Stimulated activated CD8-positive, alpha-beta memory T cell treated with anti-CD3 and anti-CD28 coated beads, Interleukin-15, amount 100 ng/mL, for 48 hours (primary cell): ENCODE results near the gene LYAR.
A peak's percentile ranks its signal among the peaks of the same experiment; 100 is the strongest.
"Not testable (repeated sequence)": the region's sequence is repeated elsewhere in the genome, so short reads cannot be mapped to it uniquely, and the experiment has no call there.

Experiments used
- DNase-seq, 2 donors: peaks; one replicate each; pipeline ENCODE4 v3.0.0-alpha.2; 2020; ENCODE audit warnings: low read depth in 2 of 2

LYAR gene

DNA sequence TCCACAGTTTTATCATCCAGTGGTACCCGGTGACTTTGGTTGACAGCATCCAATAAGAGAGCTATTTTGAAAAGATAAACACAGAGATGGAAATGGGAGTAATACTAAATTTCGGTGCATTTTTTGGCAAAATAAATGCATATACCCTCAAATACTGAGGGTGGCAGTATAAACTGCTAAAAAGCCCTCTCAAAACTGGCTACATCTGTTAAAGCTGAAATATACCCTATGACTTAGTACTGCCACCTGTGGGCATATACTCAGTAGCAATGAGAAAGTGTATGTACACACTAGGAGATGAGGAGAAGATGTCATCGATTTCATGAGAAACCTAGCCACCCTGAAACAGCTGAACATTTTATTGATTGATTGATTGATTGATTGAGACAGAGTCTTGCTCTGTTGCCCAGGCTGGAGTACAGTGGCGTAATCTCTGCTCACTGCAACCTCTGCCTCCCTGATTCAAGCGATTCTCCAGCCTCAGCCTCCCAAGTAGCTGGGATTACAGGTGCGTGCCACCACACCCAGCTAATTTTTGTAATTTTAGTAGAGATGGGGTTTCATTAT is 29.7 kb downstream of the LYAR start:
- no peak for DNase-seq

DNA sequence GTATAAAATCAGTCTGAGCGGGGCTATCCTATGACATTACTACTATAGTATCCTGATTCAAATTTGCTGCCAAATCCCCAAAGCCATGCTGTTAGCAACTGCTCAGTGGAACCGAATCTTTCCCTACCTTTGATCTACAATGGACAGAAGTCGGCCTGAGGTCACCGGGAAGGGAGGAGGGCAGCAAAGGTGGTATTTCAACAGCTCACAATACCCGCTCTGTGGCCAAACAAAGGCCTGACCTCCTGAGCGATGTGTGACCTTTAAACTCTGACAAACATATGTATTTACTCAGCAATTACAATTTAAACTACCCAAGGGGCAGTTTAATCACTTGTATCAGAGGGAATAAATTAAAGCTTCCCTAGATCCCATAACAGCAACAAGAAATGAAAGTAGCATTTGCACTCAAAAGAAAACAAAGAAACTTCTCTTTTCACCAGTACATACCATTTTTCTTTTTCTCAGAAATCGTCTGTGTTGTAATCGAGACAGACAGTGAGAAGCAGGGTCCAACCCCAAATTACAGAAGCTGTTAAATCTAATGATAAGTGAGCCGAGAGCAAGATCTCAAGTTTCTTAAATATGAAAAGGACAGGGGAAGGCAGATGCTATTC is 30.4 kb downstream of the LYAR start:
- DNase-seq: no peak

DNA sequence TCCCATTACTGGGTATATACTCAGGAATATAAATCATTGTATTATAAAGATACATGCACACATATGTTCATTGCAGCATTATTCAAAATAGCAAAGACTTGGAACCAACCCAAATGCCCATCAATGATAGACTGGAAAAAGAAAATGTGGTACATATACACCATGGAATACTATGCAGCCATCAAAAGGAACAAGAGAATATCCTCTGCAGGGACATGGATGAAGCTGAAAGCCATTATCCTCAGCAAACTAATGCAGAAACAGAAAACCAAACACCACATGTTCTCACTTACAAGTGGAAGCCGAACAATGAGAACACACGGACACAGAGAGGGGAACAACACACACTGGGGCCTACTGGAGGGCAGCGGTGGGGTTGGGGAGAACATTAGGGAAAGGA is 32.2 kb downstream of the LYAR start:
- not testable (repeated sequence) for DNase-seq

DNA sequence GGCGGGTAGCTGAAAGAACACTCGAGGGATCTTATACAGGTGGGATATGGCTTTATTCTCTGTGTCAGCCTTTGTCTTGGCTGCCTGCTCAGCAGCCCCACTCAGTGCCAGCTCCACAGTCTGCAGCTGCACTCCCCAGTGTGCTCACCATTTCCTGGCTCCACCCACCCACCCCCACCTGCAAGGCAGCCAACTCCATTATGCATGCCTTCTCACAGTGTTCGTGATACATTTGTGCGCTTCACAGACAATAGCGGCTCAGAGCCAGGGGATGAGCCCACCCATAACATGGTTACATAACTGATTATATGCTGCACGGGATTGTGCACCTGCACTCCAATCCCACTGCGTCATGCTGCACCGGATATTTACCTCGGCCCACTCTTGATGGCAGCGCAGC is 33.2 kb downstream of the LYAR start:
- no peak for DNase-seq

DNA sequence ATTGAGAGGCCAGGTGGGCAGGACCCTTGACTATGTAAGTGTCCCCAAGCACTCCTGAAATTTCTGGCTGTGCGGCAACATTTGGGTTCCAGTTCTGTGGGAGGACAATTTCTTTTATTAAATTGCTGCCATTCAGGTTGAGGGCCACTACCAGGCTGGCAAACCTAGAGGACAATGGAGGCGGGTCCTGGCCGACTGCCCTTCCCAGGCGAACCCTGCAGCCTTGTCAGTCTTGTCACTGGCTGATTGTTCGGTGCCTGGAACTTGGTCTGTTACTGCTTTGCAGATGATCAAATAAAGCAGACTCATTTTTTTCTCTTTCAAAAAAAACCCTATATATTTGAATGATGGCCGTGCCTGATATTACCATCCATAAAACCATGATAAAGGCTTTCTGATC is 35.3 kb downstream of the LYAR start:
- no peak for DNase-seq

DNA sequence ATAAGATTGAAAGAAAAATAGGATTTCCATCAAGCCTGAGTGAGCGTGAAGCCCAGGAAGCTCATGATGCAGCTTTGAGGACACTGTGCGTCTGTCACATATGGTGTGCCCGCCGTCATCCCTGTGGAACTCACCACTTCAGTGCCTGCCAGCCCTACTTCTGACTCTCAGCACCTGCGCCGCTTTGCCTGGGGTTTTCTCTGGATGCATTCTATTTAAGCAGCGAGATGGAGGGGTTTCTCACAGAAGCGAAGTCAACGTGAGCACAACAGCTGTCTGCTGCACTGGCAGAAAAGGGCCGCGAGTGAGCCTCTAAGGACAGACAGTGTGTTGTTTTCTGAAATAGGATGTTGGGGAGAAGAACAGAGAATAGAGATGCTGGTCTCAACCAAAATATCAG is 35.8 kb downstream of the LYAR start:
- no peak for DNase-seq

DNA sequence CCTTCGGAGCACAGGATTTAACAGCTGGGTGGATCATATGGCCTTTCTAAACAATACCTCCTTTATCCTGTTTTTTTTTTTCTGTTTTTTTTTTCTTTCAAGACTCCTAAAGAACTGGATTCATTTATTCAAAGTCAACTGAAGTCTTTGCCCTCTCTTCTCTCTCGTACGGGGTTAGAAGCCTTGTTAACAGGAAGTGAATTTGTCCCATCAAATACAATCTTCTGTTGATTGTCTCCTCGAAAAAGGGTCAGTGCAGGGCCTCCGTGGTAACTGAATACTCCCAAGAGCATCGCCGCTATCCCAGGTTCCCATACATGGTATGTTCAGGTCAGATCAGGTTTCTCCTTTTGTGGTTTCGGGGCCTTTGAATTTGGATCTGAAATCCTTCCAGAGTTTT is 40.1 kb downstream of the LYAR start:
- DNase-seq: no peak

DNA sequence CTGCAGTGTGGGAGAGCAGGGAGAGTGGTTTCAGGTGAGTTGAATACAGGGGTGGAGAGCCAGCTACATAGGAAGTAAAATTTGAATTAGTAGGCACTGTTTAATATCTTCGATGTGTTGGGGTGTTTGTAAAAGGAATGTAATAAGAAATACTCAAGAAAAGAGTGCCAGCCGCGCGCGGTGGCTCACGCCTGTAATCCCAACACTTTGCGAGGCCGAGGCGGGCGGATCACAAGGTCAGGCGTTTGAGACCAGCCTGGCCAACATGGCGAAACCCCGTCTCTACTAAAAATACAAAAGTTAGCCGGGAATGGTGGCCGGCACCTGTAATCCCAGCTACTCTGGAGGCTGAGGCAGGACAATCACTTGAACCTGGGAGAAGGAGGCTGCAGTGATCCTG is 40.6 kb downstream of the LYAR start:
- DNase-seq: not testable (repeated sequence)

DNA sequence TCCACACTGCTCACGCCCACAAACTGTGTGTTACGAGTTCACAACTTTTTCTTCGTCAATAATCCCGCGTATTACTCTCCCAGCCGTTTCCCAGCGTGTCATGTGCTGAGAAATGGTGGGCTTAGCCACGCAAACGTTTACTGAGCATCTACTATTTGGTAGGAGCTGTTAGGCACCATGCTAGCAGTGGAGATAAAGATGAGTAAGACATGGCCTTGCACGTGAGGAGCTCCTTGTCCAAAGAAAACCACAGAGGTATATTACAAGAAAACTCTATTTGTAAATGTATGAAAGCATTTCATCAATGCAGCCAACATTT is 41.1 kb downstream of the LYAR start:
- no peak for DNase-seq

DNA sequence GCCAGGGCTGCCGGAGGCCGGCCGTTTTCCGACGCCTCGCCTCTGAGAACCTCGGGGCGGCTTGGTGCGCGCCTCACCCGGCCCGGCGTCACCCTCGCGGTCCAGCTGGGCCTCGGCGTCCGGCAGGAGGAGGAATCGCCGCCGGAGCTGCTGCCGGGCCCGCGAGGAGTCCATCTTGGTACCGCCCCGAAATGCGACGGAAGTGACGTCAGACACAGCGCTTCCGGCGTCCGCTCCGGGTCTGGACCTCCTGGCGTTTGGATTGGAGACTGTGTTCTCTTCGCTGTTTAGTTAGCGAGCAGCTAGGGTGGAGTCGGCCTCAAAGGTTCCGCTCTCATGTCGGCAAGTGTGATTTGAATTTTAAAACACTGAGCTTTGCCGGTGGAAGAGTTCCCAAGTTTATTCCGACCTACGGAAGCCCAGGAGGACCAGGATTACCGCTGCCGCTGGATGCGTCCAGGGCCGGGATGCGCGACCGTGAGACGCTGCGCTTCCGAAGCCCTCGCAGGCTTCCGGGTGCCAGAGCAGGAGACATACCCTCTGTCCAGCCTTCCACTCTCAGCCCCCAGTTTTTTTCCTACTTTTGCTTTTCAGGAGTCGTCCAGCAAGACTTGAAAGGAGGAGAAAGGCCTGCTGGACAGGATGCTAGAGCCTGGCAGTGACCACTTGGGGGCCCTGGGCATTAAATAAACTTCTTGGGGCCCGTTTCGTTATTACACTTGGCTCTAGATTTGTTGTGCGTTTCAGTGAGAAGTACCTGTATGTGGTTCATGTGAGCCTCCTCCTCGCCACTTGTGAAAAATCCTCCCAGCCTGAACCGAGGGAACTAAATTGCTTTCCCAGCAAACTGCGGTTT is 41.7 kb downstream of the LYAR start, which contains the start of gene TMEM128:
Gene TMEM128, minus strand, starts transcription at position 195 of the 856 bp plus-strand sequence. Its CDS starts 21 bp downstream, at position 174.
- DNase-seq: peak; percentile 86

DNA sequence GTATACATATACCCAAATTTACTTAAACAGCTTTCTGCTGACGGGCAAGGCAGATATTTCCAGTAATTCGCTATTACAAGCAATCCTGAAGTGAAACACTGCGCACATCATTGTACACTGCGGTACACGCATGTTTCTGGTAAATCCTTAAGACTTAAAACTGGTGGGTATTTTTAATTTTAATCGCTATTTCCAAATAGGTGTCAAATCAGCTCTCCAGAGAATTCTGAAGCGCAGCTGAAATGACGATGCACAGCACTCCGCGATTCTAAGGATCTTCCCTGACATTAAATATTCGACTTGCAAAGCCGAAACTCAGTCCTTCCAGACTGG is 42.3 kb downstream of the LYAR start:
- DNase-seq: no peak

DNA sequence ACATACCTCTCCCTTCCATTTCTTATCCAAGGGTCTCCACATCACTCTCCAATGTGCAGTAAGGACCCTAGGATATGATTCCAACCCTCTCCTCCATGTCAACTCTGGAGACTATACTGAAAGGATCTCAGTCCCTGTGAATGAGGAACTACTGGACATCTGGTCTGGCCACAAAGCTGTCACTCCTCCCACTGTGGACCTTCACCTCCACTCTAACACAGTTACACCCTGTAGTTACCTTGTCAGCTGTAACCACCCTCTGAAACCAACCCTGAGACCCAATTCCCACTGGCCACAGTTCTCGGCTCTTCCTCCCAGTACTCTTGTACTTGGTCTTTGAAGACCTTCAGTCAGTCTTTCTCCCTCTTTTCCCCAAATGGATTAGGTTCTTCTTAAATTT is 44.8 kb downstream of the LYAR start:
- DNase-seq: no peak

DNA sequence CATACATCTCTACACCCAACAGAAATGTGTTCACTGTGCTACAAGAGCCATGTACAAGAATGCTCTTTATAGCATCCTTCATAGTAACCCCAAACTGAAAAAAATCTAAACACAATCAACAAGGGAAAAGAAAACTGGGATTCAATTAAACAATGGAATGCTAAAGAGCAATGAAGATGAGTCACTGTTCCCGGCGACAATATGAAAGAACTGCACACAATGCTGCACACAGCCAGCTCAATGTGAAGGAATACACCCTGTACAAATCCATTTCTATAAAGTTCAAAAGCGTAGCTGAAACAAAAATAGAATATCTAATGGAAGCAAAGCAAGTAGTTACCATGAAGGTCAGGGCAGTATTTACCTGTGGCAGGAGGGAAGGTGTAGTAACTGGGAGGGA is 50.4 kb downstream of the LYAR start:
- DNase-seq: not testable (repeated sequence)

DNA sequence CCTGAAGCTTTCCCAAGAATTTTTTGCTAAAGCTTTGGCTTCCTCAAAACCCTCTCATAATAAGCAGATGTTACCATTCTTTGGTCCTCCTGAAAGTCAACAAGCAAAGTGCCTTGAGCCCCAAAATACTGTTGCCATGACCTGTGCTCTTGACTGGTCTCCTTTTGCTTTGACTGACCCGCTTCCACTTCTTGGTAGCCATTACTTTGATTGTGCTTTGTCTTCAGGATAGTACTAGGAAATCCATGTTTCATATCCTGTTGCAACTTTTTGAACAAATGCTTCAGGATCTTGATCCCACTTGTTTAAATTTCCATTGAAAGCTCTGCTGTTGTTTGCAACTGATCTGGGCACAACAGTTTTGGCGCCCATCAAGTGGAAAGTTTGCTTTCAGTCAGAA is 56.3 kb downstream of the LYAR start:
- DNase-seq: no peak

DNA sequence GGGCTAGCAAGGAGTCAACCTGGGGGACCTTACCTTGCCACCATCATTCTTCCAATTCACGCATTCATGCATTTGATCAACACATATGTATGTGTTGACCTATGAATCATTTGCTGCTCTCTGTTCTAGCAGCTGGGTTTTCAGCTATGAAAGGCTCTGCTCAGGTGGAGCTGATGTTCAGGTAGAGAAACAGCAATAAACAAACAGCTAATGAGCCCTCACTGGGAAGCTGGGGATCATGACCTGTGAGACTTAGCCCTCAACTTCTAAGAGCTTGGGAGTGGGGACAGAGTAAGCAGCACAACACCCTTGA is 61.6 kb downstream of the LYAR start:
- no peak for DNase-seq

DNA sequence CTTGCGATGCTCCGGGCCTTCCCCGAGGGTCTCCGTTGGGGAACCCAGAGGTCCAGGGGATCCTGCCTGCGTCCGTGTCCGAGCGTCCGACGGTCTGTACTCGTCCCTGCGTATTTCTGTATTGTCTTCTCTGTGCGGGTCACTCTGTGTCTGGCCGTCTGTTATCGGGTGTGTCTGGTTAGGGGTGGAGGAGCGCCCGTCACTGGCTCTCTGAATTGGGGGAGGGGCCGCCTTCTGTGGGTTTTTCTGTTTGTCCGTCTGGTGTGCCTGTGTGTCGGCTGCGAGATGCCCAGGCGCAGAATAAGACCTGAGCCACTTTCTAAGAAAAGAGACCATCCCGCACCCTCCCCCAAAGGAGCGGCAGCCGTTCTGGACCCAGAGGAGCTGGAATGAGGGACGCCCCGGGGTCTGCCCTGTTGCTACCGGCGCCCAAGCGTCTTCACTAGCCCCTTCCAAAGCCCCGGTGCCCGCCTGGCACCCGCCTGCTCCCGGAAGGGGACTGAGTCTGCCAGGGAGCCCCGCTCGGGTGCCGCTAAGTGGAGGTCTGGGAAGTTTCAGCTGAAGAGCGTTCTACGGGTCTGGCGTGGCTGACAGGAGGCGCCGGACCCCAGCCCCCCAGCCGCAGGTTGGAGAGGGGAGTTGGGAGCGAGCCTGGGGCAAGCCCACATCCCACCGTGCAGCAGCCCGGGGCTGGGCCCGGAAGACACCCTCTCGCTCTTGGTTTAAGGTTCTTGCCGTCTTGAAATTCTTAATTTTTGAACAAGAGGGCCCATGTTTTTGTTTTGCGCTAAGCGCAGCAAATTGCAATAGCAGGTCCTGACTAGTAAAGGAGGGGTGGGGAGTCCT is 62.2 kb downstream of the LYAR start:
- DNase-seq: no peak

DNA sequence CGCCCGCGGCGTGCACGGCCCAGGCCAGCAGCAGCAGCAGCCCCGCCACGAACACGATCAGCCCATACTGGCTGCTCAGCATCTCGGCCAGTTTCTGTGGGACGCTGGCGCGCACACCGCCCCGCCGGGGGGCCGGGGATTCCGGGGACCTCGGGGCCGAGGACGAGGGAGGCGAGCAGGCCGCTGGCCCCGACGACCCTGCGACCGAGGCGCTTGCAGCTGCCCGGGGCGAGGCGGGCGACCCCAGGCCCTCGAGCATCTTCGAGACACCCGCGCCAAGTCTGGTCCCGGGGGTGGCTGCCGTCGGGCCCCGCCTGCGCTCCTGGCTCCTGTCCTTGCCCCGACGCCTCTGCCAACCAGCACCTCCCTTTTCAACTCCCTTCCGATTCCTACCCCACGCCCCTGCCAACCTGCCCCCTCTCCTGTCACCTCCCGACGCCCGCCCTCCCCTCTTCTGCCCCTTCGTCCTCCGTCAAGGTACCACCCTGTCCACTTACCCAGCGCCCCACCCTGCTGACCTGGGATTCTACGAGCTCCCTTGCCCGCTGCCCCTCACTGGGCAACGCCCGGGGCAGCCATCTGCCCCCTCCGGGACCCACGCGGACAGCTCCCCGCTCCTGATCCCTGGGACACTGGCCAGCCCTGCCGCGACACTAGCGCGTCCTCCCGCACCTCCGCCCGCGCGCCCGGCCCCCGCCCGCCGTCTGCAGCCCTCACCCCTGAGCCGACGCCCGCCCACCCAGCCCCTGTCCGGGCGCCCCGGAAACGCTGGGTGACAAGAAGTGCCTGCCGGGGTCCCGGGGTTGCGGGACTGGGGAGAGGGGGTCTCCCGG is 63.1 kb downstream of the LYAR start, which contains the start of gene OTOP1:
Gene OTOP1, minus strand, starts transcription at position 324 of the 833 bp plus-strand sequence. Its CDS starts 65 bp downstream, at position 259.
- DNase-seq: no peak

DNA sequence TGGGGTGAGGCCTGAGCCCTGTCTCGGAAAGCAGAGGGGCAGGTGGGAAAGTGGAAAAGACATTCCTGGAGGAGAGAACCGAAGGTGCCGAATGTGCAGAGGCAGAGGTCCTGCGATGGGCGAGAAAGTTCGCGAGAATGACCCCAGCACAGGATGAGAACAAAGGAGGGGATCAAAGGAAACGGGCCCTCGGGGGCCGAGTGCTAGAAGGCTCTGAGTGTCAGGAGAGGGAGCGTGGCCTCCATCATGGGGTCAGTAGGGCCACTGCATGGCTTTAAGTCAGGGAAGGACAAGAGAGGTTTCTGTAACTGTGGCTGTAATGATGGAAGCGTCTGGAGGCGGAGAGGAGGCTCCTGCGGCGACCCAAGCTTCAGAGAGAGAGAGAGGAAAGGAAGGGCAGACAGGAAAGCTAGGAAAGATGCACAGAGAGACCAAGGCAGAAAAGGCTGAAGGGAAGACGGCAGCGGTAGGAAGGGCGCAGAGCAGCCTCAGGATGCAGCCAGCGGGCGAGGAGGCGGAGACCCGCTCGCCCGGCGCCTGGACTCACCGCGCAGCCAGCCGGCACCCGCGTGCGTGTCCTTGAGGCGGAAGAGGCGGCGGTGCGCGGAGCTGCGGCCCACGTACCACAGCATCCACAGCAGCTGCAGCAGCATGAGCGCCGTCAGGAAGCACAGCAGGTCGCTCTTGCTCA is 63.9 kb downstream of the LYAR start:
- DNase-seq: no peak
